Natural killer cell (primary cell): Measurements from ENCODE around the gene RCOR2. TPM values are rescaled to one million over a fixed set of nuclear protein-coding genes. Genes with fewer than 3 reads are reported as not detected.

Experiments used
- ATAC-seq, 3 donors: fragments of 150-1000 bp in 2 of 3; fragments of 200-7000 bp in 1 of 3; cut with Tn5 transposase; 1 replicate in 1 of 3; 2 replicates in 2 of 3; pipeline ENCODE4 v1.10.0; 2021; ENCODE audit warnings: mild to moderate bottlenecking in 2 of 3, moderate library complexity in 2 of 3
- DNase-seq, 2 donors: peaks; one replicate each; pipeline versions ENCODE4 v3.0.0 to v3.0.0-alpha.2; 2013 to 2021; ENCODE audit warnings: mixed read lengths in 1 of 2
- H3K27ac ChIP-seq: one replicate; pipeline ENCODE4 v1.5.1; 2013; ENCODE audit warnings: mild to moderate bottlenecking, low read length
- H3K27me3 ChIP-seq: one replicate; pipeline ENCODE4 v1.6.1; 2013; ENCODE audit warnings: low read length; ENCODE audit not compliant: control insufficient read depth, insufficient read depth
- H3K36me3 ChIP-seq: one replicate; pipeline ENCODE4 v1.6.1; 2013; ENCODE audit warnings: low read length; ENCODE audit not compliant: control insufficient read depth, insufficient read depth
- H3K4me1 ChIP-seq: one replicate; pipeline ENCODE4 v1.6.1; 2013; ENCODE audit warnings: low read length; ENCODE audit not compliant: control insufficient read depth, insufficient read depth
- H3K4me3 ChIP-seq: one replicate; pipeline ENCODE4 v1.5.1; 2013; ENCODE audit warnings: low read length
- H3K9me3 ChIP-seq: one replicate; pipeline ENCODE4 v1.6.1; 2013; ENCODE audit warnings: low read length; ENCODE audit not compliant: control insufficient read depth, insufficient read depth
- H3K27ac Mint-ChIP-seq, 2 donors: one replicate each; pipeline ENCODE4 v1.8.0; 2022; ENCODE audit warnings: mild to moderate bottlenecking in 2 of 2, mixed read lengths in 2 of 2, moderate library complexity in 1 of 2
- H3K27me3 Mint-ChIP-seq, 2 donors: one replicate each; pipeline ENCODE4 v1.8.0; 2022; ENCODE audit warnings: low read depth in 2 of 2, mixed read lengths in 2 of 2
- H3K36me3 Mint-ChIP-seq: one replicate; pipeline ENCODE4 v1.8.0; 2022; ENCODE audit warnings: mixed read lengths
- H3K4me1 Mint-ChIP-seq, 2 donors: one replicate each; pipeline ENCODE4 v1.8.0; 2022; ENCODE audit warnings: mixed read lengths in 2 of 2
- H3K4me3 Mint-ChIP-seq: one replicate; pipeline ENCODE4 v1.8.0; 2022; ENCODE audit warnings: mild to moderate bottlenecking, moderate library complexity, mixed read lengths
- H3K9me3 Mint-ChIP-seq, 2 donors: one replicate each; pipeline ENCODE4 v1.8.0; 2022; ENCODE audit warnings: mixed read lengths in 2 of 2
- WGBS: methylation state at CpG from one replicate; pipeline ENCODE4 v1.1.7; 2013; ENCODE audit warnings: missing lambda C conversion rate; ENCODE audit not compliant: insufficient coverage; 5-methylcytosine and 5-hydroxymethylcytosine counted together
- intact Hi-C: fragments of 100-400 bp; cut with micrococcal nuclease; formaldehyde crosslinking; loops from one replicate; pipeline ENCODE4 v1.14.2; 2022
- total RNA-seq, 4 donors: library from RNA; stranded (reverse); fragments of 120-200 nt in 1 of 4; gene quantifications; one replicate each; pipeline versions ENCODE4 v1.2.3 to v1.2.4, GENCODE V29; 2013 to 2022
- TF ChIP-seq, protein P1 (sequence below): fragments of 200-600 bp; IDR thresholded peaks from one replicate; pipeline ENCODE4 v1.8.0; 2022; ENCODE audit warnings: antibody characterized with exemption

RCOR2 gene
- total RNA-seq, 3 donors from 2014 or later (not counting 1 experiment from before 2014, with no cell fraction given) = not detected

DNA sequence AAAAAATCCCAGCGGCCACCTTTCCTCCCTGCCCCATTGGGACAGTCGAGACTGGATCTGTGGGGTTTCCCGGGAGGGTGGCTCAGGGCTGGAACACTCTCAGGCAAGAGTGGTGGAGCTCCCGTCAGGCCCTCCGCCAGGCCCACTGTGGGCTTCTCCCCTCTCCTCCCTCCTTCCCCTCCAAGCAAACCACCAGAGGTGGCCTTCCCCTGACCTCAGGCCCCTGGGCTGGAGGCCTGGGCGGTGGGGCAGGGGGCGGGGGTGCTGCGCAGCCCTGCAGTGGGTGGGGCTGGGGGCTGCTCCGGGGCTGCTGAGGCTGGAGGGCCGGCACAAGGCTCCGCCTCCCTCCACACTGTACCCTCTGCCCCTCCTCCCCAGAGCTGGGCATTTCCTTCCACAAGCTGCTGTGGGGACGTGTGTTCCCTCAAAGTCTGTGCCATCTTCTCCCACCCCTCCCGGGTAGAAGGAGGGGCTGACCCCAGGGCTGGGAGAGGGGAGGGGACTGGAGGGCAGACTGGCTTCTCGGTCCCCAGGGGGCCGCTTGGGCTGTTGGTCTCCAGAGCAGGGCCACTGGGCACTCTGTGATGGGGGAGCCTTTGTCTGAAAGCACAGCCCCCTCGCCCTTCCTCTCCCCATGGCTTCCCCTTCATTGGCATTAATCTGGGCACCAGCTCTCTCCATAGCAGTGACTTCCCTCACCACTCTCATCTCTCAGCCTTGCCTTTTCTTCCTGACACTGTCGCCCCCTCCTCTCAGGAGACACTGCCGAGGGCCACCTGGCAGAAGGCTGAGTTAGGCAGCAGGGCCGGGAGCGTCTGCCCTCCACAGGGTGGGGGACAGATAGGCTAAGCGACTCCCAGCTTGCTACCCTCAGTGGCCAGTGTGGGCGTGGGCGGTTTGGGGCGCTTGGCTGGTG lies 7.1 kb downstream of the RCOR2 start:
- Mint-ChIP-seq H3K27me3 (no peaks in the 10 kb centered on the region), H3K9me3 (no peaks in the 10 kb centered on the region), H3K4me3 (no peak overlapping the region), H3K36me3 (no peaks in the 10 kb centered on the region), H3K4me1 (peaks cover 0 to 12% of the 10 kb centered on the region in 2 donors), H3K27ac (no peak overlapping the region)
- Histone ChIP-seq H3K9me3 (no peaks in the 10 kb centered on the region), H3K4me3 (no peak overlapping the region), H3K27ac (no peak overlapping the region), H3K4me1 (no peaks in the 10 kb centered on the region), H3K27me3 (no peaks in the 10 kb centered on the region), H3K36me3 (peaks cover 43% of the 10 kb centered on the region)
- no peak for DNase-seq
- no peak for ATAC-seq
- intact Hi-C loops = no loop called here
- TF ChIP-seq, protein P1, sequence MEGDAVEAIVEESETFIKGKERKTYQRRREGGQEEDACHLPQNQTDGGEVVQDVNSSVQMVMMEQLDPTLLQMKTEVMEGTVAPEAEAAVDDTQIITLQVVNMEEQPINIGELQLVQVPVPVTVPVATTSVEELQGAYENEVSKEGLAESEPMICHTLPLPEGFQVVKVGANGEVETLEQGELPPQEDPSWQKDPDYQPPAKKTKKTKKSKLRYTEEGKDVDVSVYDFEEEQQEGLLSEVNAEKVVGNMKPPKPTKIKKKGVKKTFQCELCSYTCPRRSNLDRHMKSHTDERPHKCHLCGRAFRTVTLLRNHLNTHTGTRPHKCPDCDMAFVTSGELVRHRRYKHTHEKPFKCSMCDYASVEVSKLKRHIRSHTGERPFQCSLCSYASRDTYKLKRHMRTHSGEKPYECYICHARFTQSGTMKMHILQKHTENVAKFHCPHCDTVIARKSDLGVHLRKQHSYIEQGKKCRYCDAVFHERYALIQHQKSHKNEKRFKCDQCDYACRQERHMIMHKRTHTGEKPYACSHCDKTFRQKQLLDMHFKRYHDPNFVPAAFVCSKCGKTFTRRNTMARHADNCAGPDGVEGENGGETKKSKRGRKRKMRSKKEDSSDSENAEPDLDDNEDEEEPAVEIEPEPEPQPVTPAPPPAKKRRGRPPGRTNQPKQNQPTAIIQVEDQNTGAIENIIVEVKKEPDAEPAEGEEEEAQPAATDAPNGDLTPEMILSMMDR = no peak
- WGBS = 68% methylated on average over 18 of the region's 24 CpGs

DNA sequence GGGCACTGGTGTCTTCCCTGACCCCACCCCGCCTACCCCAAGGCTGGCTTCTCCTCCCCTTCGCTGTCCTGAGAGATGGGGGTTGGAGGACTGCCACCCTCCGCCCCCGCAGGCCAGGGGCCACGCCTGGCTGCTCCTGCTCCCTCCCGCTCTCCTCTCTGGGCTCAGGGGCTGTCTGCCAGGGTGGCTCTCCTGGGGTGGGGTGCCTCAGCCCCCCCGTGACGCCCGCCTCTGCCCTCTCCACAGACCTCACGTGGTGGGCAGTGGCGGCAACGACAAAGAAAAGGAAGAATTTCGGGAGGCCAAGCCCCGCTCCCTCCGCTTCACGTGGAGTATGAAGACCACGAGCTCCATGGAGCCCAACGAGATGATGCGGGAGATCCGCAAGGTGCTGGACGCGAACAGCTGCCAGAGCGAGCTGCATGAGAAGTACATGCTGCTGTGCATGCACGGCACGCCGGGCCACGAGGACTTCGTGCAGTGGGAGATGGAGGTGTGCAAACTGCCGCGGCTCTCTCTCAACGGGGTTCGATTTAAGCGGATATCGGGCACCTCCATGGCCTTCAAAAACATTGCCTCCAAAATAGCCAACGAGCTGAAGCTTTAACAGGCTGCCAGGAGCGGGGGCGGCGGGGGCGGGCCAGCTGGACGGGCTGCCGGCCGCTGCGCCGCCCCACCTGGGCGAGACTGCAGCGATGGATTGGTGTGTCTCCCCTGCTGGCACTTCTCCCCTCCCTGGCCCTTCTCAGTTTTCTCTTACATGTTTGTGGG lies 8.1 kb downstream of the RCOR2 start:
- Mint-ChIP-seq H3K36me3 (no peaks in the 10 kb centered on the region), H3K27ac (no peak overlapping the region), H3K4me3 (no peak overlapping the region), H3K9me3 (no peaks in the 10 kb centered on the region), H3K4me1 (peaks cover 0 to 13% of the 10 kb centered on the region in 2 donors), H3K27me3 (no peaks in the 10 kb centered on the region)
- 92% methylated on average over 46 of the region's 46 CpGs for WGBS
- no peak overlapping the region for H3K27ac ChIP-seq
- DNase-seq = no peak
- no peak for ATAC-seq
- H3K36me3 ChIP-seq = peaks cover 53% of the 10 kb centered on the region
- intact Hi-C loops = no loop called here
- no peaks in the 10 kb centered on the region for H3K4me1 ChIP-seq
- no peaks in the 10 kb centered on the region for H3K27me3 ChIP-seq
- no peaks in the 10 kb centered on the region for H3K9me3 ChIP-seq
- TF ChIP-seq, protein P1 = no peak
- no peak overlapping the region for H3K4me3 ChIP-seq

DNA sequence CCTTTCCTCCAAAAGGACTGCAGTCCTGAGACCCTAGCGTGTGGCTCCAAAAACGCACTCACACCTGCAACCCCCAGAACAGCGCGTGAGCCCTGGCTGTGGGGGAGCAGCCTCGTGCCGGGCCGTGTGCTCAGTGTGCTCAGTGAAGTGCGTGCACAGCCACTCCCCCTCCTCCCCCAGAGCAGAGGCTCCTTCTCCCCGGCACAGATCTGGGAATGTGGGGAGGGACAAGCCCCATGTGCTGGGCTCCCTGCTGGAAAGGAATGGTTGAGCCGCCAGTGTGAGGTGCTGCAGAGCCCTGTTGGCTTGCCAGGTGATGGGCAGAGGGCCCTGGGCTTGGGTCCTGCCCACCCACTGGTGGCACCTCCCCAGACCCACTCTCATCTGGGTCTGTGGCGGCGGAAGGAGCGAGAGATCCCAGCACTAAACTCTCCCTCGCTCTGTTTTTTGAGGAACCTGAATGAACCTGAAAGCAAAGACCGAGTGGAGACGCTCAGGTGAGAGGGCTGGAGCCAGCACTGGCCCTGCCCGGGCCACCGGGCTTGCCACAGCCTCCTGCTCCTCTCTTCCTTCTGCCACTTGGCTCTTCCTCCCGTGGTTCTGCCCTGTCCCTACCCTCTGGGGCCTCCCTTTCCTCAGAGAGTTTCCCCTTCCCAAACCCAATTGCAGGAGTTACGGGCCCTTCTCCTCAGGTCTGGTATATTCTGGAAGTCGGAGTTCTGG lies 9.0 kb downstream of the RCOR2 start:
- intact Hi-C loops = no loop called here
- peaks cover 62% of the 10 kb centered on the region for H3K36me3 ChIP-seq

More for the DNA sequence above, 9.0 kb downstream of the RCOR2 start:
- Mint-ChIP-seq H3K4me3 (no peak overlapping the region), H3K27ac (no peak overlapping the region), H3K27me3 (no peaks in the 10 kb centered on the region), H3K9me3 (no peaks in the 10 kb centered on the region), H3K4me1 (peaks cover 0 to 18% of the 10 kb centered on the region in 2 donors), H3K36me3 (no peaks in the 10 kb centered on the region)
- H3K4me1 ChIP-seq = no peaks in the 10 kb centered on the region
- no peak overlapping the region for H3K4me3 ChIP-seq
- no peaks in the 10 kb centered on the region for H3K9me3 ChIP-seq
- TF ChIP-seq, protein P1 = no peak
- no peak overlapping the region for H3K27ac ChIP-seq
- no peaks in the 10 kb centered on the region for H3K27me3 ChIP-seq
- WGBS = 97% methylated on average over 17 of the region's 21 CpGs
- ATAC-seq (no peak), DNase-seq (no peak)
